DMS 273 treated with DMSO at 0.1 percent for 48 hours (cell line): ENCODE measurements around the gene C3AR1.
"Not testable (repeated sequence)": the region's sequence is repeated elsewhere in the genome, so short reads cannot be mapped to it uniquely, and the experiment has no call there.

Experiments
- DNase-seq: peaks from one replicate; lab custom pipeline; 2025; lab: John Stamatoyannopoulos, UW

C3AR1 gene

GRCh38 chr12:8065991-8066594 is at the start of gene C3AR1:
Gene C3AR1 (minus strand): TSS chr12:8066359. CDS start chr12:8060185, 6,174 bp downstream.
- no peak for DNase-seq

DNA sequence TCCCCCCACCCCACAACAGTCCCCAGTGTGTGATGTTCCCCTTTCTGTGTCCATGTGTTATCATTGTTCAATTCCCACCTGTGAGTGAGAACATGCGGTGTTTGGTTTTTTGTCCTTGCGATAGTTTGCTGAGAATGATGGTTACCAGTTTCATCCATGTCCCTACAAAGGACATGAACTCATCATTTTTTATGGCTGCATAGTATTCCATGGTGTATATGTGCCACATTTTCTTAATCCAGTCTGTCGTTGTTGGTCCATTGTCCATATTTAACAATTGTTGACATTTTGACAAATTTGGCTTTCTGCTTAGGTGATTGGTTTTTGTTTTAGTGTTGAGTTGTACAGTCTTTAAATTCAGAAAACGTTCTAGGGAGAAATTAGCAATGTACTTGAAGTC is 47.0 kb upstream of the C3AR1 start:
- DNase-seq: not testable (repeated sequence)

DNA sequence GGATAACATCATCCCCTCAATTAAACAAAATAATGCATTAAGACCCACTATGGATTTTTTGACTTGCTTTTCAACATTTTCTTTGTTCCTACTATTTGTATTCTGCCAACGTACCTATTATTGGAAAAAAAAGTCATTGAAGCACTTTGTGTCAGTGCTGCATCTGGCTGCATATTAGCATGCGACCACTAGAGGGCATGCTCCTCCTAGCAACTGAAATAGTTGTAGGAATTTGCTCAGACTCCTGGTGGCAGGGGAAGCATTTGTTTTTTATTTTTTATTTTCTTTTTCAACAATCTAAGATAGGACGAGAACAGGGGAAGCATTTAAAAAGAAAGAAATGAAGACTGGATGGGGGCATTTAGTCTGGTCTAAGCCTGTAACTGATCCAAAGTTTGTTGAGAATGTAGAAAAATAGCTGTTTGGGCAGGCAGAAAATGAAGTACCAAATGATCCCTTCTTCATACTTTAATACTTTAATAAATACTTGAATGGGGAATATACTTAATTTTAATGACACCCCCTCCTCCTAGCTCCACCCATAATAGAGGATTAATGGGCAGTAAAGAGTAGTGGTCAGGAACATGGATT is 42.7 kb upstream of the C3AR1 start:
- DNase-seq: no peak

DNA sequence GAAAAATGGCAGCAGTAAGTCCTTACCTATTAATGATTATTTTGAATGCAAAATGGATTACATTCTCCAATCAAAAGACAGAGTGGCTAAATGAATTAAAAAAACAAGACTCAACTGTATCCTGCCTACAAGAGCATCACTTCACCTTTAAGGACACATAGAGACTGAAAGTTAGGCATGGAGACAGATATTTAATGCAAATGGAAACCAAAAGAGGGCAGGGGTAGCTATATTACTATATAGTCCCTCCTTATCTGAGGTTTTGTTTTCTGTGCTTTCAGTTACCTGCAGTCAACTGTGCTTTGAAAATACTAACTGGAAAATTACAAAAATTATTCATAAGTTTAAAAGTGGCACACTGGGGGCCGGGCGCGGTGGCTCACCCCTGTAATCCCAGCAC is 33.1 kb upstream of the C3AR1 start:
- no peak for DNase-seq

DNA sequence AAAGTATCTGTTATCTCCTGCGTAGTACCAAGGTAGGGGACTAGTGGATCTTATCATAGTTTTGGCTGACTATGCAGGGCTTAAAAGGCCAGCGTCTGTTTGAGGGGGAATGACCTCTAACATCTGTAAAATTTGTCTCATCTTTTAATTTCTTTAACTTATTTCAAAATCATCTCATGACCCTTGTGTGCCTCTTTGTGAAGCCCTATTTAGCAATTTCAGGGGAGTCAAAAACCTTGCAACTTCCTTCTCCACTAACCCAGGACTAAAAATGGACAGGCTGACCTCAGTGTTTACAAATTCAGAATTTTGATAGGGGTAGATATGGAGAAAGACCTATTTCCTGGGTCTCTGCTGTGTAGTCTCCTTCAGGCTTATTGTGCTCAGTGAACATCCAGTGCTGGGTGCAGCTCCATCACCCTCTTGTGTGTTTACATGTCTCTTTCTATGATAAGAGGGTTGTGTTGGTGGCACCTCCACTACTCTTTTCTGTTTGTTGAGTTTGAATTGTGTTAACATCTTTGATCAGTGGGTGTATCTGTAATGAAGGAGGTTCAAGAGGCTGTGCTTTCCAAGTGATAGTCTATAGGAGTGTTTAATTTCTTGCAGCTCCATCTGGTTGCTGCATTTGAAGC is 30.2 kb upstream of the C3AR1 start:
- DNase-seq: no peak

DNA sequence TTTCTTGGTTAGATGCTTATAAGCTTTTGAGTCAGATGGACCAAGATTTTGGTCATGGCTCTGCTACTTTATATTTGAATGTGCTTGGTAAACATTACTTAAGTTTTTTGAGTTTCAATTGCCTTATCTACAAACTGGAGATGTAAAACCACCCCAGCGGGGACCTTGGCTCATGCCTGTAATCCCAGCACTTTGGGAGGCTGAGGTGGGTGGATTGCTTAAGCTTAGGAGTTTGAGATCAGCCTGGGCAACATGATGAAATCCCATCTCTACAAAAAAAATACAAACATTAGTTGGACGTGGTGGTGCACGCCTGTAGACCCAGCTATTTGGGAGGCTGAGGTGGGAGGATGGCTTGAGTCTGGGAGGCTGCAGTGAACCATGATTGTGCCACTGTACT is 27.1 kb upstream of the C3AR1 start:
- DNase-seq: no peak

- no peak for DNase-seq
Observed at GRCh38 chr12:8089716-8090115, 23.6 kb upstream of the C3AR1 start.

DNA sequence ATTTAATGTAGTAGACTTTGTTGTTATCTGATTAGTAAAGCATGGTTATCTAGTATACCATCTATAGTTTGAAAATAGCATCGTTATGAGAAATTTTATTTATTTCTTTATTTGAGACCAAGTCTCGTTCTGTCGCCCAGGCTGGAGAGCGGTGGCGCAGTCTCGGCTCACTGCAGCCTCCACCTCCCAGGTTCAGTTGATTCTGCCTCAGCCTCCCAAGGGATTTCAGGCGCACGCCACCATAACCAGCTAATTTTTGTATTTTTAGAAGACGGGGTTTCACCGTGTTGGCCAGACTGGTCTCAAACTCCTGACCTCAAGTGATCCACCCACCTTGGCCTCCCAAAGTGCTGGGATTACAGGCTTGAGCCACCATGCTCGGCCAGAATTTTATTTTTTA is 23.1 kb upstream of the C3AR1 start:
- not testable (repeated sequence) for DNase-seq

DNA sequence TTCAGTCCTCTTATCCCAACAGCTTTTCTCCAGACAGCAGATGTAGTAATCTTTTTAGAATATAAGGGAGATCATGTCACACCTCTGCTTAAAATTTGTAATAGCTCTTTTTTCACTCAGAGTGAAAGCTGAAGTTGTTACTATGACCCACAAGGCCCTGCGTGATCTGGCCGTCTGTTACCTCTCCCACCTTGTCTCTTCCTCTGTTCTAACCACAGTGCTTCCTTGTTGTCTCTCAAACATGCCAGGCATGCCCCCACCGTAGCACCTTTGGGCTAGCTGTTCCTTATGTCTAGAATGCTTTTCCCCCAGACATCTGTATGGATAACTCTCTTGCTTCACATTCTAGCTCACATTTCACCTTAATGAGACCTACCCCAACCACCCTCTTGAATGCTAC is 22.4 kb upstream of the C3AR1 start:
- no peak for DNase-seq

- no peak for DNase-seq
Observed at GRCh38 chr12:8087666-8088065, 21.5 kb upstream of the C3AR1 start.

DNA sequence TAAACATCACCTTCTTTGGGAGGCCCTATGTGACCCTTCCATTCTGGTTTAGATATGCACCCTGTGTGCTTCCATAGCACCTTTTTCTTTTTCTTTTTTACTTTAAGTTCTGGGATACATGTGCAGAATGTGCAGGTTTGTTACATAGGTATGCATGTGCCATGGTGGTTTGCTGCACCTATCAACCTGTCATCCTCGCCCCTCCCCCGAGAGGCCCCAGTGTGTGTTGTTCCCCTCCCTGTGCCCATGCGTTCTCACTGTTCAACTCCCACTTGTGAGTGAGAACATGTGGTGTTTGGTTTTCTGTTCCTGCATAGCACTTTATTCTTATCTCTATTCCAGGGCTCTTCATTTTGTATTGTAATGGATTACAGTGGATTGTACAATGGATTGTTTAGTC is 18.2 kb upstream of the C3AR1 start:
- DNase-seq: not testable (repeated sequence)

GRCh38 chr12:8082808-8083100 is 16.6 kb upstream of the C3AR1 start:
- no peak for DNase-seq

DNA sequence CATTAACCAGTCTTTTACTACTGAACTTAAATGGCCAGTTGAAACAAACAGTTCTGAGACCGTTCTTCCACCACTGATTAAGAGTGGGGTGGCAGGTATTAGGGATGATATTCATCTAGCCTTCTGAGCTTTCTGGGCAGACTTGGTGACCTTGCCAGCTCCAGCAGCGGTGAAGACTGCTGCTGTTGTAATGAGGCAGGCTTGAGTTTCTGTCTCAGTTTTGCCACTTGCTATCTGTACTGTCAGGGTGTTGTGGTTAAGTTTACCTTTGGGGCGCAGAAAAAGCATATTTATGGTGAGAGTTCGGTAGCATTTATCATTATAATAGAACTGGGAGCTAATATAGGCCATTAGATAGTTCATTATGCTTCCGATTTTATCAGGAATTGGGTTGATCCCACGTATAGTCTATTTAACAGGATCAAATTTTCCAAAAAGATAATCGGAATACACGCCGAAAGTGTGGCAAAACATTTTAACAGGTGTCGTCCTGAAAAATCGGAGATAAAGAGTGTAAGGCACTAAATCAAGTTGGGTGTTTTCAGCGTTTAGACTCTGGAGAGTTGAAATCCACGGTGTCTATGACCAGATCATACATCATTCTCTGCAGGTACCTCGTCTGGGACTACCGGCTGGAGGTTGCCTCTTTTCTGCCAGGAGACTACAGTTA is 15.2 kb upstream of the C3AR1 start:
- DNase-seq: no peak

- DNase-seq: no peak
Observed at GRCh38 chr12:8080120-8080519, 14.0 kb upstream of the C3AR1 start.

GRCh38 chr12:8078916-8079315 is 12.8 kb upstream of the C3AR1 start:
- DNase-seq: no peak

GRCh38 chr12:8078398-8078797 is 12.2 kb upstream of the C3AR1 start:
- DNase-seq: no peak

- DNase-seq: no peak
Observed at GRCh38 chr12:8077207-8077606, 11.0 kb upstream of the C3AR1 start.

DNA sequence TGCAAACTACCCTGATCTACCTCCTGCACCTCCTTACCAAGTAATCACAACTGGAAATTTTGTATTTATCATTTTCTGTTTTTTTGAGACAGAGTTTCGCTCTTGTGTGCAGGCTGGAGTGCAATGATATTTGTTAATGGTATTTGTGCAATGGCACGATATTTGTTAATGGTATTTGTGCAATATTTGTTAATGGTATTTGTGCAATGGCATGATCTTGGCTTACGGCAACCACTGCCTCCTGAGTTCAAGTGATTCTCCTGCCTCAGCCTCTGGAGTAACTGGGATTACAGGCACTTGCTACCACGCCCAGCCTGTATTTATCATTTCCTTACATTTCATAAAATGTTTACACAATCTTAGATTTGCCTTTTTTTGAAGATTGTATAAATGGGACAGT is 10.2 kb upstream of the C3AR1 start:
- DNase-seq: no peak

DNA sequence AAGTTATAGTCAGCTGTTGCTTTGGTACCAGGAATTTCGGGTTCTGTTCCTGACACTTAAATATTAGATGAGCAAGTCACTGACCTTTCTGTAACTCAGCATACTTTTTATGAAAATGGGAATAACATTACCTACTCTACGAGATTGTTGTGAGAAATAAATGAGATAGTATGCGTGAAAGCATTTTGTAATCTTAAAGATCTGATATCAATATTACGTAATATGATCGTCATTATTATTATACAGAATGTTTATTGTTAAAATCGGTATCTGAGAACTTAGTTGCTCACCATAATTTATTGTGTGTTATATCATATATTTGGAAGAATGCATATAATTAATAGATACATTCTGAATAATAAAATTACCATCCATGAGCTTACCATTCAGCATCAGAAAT is 9.8 kb upstream of the C3AR1 start:
- no peak for DNase-seq

- DNase-seq: not testable (repeated sequence)
Observed at GRCh38 chr12:8071820-8072219, 5.7 kb upstream of the C3AR1 start.

DNA sequence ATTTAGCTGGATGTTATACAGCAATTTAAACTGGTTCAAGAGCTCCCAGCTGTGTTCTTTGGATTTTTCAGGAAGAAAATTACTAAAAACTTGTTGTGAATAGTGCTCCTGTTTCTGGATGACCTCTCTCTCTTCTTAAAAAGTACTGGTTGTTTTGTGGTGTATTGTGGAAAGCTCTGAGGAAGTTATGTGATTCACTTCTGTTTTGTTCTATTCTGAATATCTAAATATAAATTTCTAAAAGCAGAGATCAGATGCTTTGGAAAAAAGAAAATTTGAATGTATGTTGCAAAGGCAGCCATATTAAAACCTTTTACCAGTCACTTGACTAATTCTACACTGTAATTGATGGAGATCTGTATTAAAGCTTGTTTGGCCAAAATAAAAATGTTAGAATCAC is 3.4 kb upstream of the C3AR1 start:
- DNase-seq: no peak

GRCh38 chr12:8064131-8064530 is 2.0 kb downstream of the C3AR1 start:
- DNase-seq: no peak

DNA sequence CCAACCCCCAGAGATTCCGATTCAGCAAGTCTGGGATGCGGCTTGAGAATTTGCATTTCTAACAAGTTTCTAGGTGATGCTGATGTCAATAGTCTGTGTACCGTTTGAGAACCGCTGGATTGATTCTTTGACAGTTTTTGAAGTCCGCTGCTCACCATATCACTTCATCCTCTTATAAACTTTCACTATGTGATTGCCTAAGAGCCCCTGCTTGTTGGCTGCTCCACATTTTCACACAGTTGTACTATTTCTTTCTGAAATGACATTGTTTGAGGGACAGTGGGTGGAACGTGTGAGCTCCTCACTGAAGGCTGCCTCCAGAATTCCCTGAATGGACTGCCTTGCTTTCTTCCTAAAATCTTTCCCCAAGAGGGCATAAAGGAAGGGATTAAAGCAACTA is 7.7 kb downstream of the C3AR1 start:
- DNase-seq: no peak
